HG03108 (cell line): ENCODE measurements around the gene B4GALT6.

ENCODE experiments used
- ATAC-seq: cut with Tn5 transposase; IDR thresholded peaks from one replicate; pipeline ENCODE4 v1.9.1; 2021; ENCODE audit warnings: moderate library complexity; ENCODE audit not compliant: unreplicated experiment

Gene B4GALT6

GRCh38 chr18:31694297-31694696, 9.9 kb upstream of the B4GALT6 start:
- no peak for ATAC-seq

- no peak for ATAC-seq
Measured at GRCh38 chr18:31688606-31689005, 4.2 kb upstream of the B4GALT6 start.

GRCh38 chr18:31686986-31687928, 2.9 kb upstream of the B4GALT6 start:
- no peak for ATAC-seq

- ATAC-seq = no peak
Measured at GRCh38 chr18:31686572-31686971, 2.2 kb upstream of the B4GALT6 start.

GRCh38 chr18:31685097-31686082, 1.0 kb upstream of the B4GALT6 start:
- ATAC-seq = peak; percentile 72

- ATAC-seq = no peak
Measured at GRCh38 chr18:31683968-31684278, 458 bp downstream of the B4GALT6 start.

- no peak for ATAC-seq
Measured at GRCh38 chr18:31683106-31683505, 1.3 kb downstream of the B4GALT6 start.

GRCh38 chr18:31680831-31681568, 3.4 kb downstream of the B4GALT6 start:
- ATAC-seq = no peak

GRCh38 chr18:31680433-31680811, 4.0 kb downstream of the B4GALT6 start:
- no peak for ATAC-seq

GRCh38 chr18:31679791-31680432, 4.5 kb downstream of the B4GALT6 start:
- no peak for ATAC-seq

GRCh38 chr18:31679133-31679742, 5.1 kb downstream of the B4GALT6 start:
- ATAC-seq = no peak

GRCh38 chr18:31678425-31678824, 6.0 kb downstream of the B4GALT6 start:
- ATAC-seq = no peak

GRCh38 chr18:31677592-31677991, 6.8 kb downstream of the B4GALT6 start:
- no peak for ATAC-seq

- no peak for ATAC-seq
Measured at GRCh38 chr18:31675404-31675803, 9.0 kb downstream of the B4GALT6 start.

- ATAC-seq = no peak
Measured at GRCh38 chr18:31672628-31673135, 11.7 kb downstream of the B4GALT6 start.

GRCh38 chr18:31671951-31672350, 12.4 kb downstream of the B4GALT6 start:
- no peak for ATAC-seq

GRCh38 chr18:31669541-31669940, 14.8 kb downstream of the B4GALT6 start:
- no peak for ATAC-seq

- ATAC-seq = no peak
Measured at GRCh38 chr18:31667185-31667584, 17.2 kb downstream of the B4GALT6 start.

- no peak for ATAC-seq
Measured at GRCh38 chr18:31666055-31666454, 18.3 kb downstream of the B4GALT6 start.

GRCh38 chr18:31664101-31664500, 20.3 kb downstream of the B4GALT6 start:
- ATAC-seq = no peak
